Stimulated activated CD4-positive, alpha-beta T cell treated with anti-CD3 and anti-CD28 coated beads, Interleukin-1b, Interleukin-23, amount 100 ng/mL, for 1 hour (primary cell): Measurements from ENCODE around the gene EDC3.
"Not testable (repeated sequence)": the region's sequence is repeated elsewhere in the genome, so short reads cannot be mapped to it uniquely, and the experiment has no call there.

Source experiments
- DNase-seq, 2 donors: peaks; one replicate each; pipeline ENCODE4 v3.0.0-alpha.2; 2020; ENCODE audit warnings: low read depth in 2 of 2

Gene EDC3

DNA sequence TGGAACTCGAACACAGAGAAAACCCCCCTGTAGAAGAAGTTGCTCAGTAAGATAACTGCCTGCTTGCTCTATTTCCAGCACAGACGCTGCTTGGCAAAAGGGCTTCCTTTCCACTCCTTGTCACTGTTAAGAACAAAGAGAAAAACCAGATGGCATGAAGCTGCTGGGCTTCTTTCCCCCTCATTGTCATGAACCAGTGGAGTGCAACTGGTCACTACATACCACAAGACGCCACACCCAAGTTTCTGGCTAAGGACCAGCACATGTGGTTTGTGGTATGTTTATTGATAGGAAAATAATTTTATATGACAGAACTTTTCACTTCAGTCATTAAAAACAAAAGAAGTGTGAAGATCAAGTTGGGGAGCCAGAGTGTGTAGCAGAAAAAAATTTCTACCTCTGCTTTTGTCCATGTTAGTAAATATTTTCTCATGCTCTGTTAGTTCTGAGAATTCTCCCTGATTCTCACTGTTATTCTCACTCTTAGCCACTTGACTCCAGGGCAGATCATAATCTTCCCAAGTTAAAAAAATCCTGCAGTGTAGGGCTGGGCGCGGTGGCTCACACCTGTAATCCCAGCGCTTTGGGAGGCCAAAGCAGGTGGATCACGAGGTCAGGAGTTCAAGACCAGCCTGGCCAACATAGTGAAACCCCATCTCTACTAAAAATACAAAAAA is 42.3 kb downstream of the EDC3 start:
- DNase-seq, result no peak

DNA sequence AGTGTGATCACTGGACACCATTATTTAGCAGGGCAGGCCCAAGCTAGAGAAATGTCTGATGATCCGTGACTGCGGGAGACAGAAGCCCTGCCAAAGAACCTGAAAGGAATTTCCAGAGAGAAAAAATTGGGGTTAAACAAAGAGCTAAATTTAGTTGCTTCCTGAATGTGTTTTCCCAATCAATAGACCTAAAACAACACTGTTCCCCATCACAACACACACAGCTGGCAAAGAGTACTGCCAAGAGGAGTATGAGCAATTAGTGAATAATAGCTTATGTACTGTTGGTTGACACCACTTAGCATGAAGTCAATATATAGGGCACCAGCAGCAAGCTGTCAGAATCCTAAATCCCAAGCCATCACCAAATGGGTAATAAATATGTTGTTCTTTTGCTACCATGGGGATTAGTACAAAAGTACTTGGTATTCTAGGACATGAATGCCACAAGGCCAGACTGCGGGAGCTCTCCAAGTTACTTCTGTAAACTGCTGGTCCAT is 44.5 kb downstream of the EDC3 start:
- DNase-seq, result no peak

DNA sequence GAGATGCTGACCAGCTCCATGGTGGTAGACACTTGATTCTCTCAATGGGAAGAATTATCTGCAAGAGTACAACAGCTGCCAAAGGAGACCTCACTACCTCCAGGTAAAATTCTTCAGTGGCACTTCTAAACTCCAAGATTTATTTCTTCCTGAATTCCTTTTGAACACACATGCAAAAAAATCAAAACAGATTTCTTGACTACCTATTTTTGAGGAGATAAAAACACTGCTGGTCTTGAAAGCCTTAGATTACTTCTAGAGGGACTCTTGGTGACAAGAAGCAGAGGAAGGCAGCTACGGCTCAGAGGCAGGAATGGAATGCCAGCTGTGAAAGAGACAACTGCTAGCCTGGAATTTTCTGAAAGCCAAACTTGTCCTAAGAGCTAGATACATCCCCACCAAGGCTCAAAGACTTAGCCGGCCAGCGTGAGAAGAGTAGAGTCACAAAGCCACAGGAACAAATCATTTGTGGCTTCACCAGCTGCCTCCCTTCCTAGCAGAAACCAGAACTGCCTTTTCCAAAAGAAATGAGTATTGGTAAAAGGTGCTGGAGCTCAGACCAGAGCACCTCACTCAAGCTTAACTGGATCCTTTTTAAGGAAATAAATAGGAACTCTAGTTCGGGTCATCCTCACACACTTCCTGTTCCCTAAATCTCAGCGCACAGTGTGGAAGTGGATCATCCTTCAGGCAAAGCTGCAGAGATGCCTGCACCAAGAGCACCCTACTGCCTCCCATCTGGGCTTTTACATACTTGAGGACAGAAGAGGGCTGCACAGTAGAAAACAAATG is 47.6 kb downstream of the EDC3 start:
- DNase-seq, result no peak

DNA sequence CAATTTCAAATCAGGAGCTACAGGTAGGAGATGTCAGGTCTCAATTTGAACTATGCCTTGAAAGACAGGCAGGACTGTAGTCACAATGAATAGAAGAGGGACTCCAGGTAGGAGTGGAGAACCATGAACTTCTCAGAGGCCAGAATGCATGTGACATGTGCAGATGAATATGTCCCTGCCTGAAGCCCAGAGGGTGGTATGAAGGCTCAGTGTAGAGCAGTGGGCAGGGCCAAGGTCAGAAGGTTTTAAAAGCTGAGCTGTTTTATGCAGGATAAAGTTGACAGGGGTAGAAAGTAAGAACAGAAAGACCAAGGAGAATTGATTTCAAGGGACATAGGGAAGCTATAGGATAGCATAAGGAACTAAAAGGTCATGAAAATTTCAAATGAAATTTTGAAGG is 49.3 kb downstream of the EDC3 start:
- DNase-seq, result no peak

DNA sequence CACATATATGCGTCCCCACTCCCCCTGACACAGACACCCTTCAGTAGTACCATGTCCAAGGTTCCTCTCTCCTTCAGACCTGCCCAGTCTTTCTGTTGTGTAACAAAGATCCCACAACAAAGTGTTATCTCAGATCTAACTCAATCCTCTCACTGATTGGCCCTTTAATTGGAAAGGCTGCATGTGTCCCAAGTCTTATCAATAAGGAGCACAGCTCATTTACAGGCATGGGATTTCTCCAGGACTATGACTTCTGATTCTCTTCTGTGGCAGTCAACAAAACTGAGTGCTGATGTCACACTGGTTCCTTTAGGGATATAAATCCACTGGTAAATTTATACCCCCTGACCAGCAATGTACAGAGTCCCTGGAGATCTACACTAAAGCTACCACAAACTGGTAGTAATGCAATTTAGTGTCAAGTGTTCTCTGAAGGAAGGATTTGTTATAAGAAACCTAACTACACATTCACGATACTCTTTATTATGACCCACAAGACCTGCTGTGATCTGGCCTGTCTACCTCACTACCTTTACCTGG is 52.1 kb downstream of the EDC3 start:
- DNase-seq, result no peak

DNA sequence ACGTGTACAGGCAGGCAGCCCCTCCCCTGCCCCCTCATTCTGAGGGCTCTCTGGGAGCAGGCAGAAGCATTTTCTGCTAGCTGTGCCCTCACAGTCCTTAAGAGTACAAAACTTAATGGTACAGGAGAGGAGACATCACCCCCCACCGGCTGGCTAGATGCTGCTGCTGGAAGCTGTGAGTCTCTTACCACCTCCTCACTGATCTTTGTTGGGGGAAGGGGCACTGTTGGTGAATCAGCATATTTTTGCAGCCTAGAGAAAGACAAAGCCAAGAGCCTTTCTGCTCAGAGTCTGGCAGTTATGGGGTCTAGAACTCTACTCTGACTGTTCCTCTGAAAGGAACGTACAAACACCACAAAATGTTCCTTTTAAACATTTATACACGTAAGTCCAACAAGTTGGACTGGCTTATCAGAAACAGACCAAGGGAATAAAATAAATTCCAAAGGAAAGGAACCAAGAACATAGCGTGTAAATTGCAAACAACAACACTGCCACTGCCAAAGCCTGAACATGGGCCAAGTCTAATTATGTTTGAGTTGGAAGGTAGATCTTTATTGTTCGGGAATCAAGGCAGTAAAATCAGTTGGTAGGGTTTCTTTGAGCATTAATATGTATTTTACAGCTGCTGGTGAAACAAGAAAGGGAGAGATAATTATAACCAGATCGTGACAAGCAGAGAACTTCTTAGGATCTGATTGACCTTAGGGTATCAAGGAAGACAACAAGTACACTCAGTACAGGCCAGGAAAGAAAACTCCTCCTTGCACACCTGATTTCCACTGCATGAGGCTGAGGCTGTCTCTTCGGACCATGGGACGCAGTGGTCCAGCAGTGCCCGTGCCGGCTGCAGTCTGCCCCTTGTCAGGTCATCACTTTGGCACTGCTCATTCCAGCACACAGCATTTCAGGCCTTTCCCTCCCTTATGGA is 52.8 kb downstream of the EDC3 start:
- no peak for DNase-seq

DNA sequence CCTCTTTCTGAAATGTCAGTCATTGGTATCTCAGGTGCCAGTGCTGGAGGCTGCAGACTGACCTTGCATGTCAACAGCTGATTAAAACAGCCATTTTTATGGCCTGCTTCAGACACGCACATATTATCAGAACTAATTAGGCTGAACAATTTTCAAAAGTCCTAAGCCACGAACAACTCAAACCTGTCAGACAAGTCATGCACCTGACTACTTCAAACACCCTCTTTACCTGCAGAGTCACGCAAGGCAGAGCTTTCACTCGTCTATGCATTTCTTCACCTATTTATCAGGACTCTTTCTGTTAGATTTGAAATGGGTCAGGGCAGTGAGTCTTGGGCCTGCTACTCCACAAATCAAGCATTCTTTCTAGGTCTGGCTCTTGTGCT is 53.5 kb downstream of the EDC3 start:
- no peak for DNase-seq

DNA sequence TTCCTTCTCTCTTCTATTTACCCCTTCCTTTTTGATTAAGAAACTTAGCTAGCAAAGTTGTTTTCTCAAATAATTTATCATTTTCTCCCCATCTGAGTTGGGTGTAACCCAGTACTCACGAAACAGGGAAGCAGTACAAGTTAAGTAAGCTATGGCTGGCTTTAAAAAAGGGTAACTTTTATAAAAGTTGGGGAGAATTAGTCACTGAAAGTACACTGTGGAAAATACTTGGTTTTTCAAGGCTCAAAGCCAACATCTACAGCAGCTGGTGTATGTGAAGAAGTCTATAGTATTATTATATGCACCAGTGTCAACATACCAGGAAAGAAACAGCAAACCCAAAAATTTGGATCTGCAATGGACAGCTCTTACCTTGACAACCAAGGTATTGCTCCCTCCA is 54.7 kb downstream of the EDC3 start:
- DNase-seq, result no peak

DNA sequence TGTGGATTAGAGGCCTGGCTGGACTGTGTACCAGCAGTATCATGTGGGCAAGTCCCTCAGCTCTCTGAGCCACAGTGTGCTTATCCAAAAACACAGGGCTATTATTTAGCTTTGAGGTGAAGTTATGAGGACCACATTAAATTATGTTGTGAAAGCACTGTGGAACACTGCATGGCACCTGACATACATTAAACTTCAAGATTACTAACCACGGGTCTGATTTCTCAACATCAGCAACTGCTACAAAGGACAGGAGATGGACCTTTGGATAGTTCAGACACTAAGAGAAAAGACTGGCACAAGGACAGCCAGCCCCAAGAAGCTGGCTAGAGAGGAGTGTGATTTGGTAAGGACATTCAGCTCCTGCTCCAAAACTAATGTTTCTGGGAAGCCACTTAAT is 58.8 kb downstream of the EDC3 start:
- no peak for DNase-seq

DNA sequence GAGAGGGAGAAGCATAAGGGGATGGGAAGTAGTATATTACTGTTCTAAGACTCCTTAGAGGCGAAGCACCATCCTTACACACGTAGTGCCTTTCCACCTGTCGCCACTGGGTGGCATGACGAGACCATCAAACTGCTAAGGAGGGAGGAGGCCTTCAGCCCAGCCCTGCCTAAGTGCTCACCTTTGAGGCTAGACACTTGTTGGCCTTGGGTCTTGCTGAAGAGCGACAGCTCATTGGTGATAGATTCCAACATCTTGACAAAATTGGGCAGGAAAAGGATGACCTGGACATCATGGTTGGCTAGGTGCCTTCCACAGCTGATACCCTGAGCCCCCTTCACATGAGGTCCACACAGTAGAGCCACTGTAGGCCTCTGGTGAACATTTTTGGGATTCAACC is 60.6 kb downstream of the EDC3 start:
- DNase-seq, result peak; percentile 39 to 56

DNA sequence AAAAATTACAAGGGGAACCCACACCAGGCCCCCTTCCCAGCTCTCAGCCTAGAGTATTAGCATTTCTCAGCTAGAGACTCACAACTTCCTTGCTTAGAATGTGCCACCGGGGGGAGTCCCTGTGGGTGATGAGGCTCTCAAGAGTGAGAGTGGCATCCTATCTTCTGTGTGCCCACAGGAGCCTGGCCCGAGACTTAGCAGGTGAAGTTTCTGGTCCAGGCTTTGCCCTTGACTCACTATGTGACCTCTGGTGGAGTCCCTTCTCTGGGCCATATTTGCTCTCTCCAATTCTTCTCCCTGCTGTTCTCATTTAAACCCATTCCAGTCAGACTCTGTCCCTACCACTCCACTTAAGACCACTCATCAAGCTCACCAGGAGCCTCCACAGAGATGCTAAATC is 62.0 kb downstream of the EDC3 start:
- no peak for DNase-seq

DNA sequence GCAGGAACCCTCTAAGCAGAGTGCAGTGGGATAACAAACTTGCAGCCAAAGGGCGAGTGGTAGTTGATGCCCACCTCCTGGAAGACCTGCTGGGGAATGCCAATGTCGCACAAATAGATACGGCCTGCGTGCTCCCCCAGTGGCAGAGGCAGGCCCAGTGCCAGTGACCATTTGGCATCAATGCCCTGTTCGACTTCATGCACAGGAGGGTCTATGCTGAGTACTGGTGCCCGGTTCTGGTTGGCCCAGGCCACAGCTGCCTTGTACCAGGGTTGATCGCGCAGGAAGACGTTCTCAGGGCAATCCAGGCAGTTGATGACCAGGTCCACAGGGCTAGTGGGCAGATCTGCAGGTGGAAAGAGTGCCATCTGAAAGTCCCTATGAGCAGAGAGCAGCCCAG is 63.2 kb downstream of the EDC3 start:
- DNase-seq, result no peak

DNA sequence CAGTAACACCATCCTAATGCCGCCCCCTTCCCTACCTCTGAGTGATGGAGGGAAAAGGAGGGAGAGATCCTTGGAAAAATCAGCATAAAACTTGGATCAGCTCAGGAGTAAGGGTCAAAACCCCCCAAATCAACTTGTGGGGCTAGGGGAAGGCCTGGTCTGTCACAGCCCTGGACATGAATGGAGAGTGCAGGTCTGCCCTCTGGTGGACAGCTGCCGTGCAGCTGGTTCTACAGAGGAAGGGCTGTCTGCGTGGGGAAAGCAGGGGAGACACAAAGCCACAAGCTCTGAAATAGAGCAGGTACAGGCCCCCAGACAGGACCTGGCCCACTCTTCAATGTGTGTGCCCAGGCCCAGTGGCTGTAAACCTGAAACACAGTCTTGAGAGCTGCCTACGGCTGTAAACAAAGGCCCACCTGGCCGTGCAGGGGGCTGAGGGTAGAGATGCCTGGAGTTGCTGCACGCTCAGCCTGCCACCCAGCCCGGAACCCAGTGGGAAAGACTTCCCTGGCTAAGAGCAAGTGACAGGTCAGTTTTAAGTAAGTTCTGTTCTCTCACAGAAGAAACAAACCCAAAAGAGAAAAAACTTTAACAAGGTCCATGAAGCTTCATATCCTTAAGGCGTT is 63.8 kb downstream of the EDC3 start:
- peak in 1 of 2 donors; percentile 47 for DNase-seq

DNA sequence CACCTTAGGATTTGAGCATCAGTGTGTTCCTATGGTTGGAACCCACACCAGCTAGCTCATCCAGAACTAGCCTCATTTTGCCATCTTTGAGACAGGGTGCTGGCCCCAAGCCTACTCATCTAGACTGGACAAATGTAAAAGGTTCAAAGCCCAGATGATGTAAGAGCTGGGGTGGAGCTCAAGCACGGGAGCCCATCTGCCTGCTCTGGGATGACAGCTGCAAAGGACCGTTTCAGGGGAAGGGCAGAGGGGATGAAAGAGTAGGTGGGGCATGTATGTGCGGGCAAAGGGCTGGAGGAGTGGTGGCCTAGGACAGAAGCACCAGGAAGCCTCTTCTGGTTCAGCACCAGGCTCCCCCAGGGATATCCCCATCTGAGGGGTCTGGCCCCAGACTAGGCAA is 64.4 kb downstream of the EDC3 start:
- no peak for DNase-seq

DNA sequence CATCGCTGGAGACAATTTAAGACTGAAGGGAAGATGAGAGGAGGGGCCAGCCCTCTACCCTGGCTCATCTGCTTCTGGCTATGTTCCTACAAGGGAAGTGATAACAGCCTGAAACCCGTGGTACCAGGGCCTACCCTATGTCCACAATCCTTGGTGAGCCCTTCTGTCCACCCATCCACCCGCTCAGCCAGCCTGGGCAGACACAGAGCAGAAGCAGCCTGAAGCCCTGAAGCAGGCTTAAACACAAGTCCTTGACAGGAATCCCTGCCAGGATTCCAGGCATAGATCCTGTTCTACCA is 64.8 kb downstream of the EDC3 start:
- no peak for DNase-seq

DNA sequence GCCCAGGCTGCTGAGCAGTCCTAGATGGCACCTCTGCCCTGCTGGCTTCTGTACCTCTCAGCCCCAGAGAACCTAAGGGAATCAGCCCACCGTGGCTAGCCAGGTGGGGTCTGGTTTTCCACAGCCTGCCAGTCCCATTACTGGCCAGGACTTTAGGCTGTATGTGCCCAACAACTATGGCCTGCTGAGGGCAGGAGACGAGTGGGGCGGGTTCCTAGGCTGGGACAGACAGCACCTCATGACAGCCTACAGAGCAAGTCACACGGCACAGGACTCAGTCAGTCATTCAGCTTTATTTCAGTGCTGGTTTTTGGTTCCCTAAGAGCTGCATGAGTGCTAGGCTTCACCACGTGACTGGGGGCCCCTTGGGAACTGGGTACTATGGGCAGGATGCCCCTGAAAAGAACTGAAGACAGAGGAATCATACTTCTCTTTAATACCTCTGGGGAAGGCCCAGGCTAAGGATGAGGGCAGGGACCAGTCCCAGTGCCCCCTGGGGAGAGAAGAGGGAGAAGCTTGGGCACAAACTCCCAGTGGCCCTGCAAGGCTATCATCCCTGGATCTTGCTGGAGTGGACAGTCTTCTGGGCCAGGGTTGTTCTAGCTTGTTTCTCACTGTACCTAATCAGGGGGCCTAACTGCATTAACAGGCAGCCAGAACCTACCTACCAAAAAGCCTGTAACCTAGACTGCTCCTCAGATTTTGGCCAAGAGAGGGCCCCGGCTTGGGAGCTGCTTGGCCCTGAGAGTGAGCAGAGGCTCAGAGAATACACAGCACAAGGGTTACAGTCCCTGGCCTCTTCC is 65.3 kb downstream of the EDC3 start:
- no peak for DNase-seq

DNA sequence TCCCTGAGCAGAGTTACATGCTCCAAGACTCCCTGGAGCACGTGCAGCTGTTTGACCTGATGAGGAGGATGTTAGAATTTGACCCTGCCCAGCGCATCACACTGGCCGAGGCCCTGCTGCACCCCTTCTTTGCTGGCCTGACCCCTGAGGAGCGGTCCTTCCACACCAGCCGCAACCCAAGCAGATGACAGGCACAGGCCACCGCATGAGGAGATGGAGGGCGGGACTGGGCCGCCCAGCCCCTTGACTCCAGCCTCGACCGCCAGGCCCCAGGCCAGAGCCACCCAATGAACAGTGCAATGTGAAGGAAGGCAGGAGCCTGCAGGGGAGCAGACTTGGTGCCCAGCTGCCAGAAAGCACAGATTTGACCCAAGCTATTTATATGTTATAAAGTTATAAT is 66.1 kb downstream of the EDC3 start:
- DNase-seq, result not testable (repeated sequence)

DNA sequence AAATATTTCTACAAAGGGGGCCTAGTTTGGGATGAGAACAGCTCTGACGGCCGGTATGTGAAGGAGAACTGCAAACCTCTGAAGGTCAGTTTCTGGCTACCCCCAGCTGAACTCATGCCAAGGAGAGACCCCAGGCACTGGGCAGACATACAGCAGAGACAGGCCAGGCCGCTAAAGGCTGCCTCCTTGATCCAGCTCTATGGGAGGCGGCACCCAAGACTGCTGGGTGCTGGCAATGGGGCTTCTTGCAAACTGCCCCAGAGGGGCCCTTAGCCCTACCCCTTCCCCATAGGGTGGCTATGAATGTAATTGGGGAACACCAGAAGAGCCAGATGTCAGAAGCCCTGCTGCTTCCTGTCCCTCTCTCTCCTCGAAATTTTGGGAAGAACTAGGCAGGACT is 66.9 kb downstream of the EDC3 start:
- DNase-seq, result no peak

DNA sequence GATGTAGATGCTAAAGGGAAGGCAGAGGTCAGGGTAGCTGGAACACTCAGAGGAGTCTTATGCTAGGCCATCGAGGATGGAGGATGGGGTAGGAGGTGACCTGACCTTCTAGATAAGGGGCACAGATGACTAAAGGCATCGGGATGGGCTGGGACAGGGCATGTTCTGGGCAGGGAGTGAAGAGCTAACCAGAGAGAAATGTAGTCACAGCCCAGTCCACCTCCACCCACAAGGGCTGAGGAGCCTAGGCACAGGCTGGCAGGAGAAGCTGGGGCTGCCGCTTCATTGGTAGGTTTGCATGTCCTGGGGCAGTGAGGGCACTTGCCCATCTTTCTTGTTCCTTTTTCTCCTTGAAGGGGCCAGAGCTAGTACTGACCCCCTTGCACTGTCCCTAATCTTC is 67.6 kb downstream of the EDC3 start:
- DNase-seq, result no peak

DNA sequence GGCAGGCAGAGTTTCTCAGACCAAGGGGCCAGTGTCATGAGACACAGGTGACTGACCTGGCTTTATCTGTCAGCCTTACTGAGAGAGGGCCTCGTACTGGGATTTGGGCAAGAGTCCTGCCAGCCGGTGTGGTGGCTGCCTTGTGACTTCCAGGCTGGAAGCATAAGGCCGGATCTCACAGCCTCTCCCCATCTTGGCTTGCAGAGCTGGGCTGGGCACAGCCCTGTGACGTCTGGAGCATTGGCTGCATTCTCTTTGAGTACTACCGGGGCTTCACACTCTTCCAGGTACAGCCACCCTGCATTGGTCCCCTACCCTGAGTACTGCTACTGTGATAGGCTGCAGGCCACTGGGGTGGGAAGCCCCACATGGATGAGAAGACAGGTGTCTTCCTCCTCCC is 68.1 kb downstream of the EDC3 start:
- DNase-seq, result no peak
